Glutamatergic neuron (in vitro differentiated cells): ENCODE results near the gene ADGRB3. TPM values are rescaled to one million over a fixed set of nuclear protein-coding genes. Genes with fewer than 3 reads are reported as not detected.
"Not testable (repeated sequence)": the region's sequence is repeated elsewhere in the genome, so short reads cannot be mapped to it uniquely, and the experiment has no call there.

Experiments used
- DNase-seq: peaks from one replicate; pipeline ENCODE4 v3.0.0; 2022
- H3K27ac Mint-ChIP-seq: one replicate; pipeline ENCODE4 v1.8.0; 2020; ENCODE audit warnings: mild to moderate bottlenecking, mixed read lengths, inconsistent platforms; ENCODE audit not compliant: unreplicated experiment
- H3K27me3 Mint-ChIP-seq: one replicate; pipeline ENCODE4 v1.8.0; 2020; ENCODE audit warnings: mild to moderate bottlenecking, moderate library complexity, mixed read lengths, inconsistent platforms; ENCODE audit not compliant: unreplicated experiment
- H3K36me3 Mint-ChIP-seq: one replicate; pipeline ENCODE4 v1.8.0; 2020; ENCODE audit warnings: mild to moderate bottlenecking, mixed read lengths, inconsistent platforms; ENCODE audit not compliant: unreplicated experiment
- H3K4me1 Mint-ChIP-seq: one replicate; pipeline ENCODE4 v1.8.0; 2020; ENCODE audit warnings: mild to moderate bottlenecking, low read depth, mixed read lengths, inconsistent platforms; ENCODE audit not compliant: unreplicated experiment
- H3K4me3 Mint-ChIP-seq: one replicate; pipeline ENCODE4 v1.8.0; 2020; ENCODE audit warnings: mild to moderate bottlenecking, mixed read lengths, inconsistent platforms; ENCODE audit not compliant: unreplicated experiment
- H3K9me3 Mint-ChIP-seq: one replicate; pipeline ENCODE4 v1.8.0; 2020; ENCODE audit warnings: mild to moderate bottlenecking, moderate library complexity, mixed read lengths, inconsistent platforms; ENCODE audit not compliant: unreplicated experiment
- total RNA-seq: library from RNA; stranded (reverse); fragmentation: NEBNext Ultra II Directional; extraction: Animal tissue kit (Norgen Biotek cat#: 25700); gene quantifications from one replicate; pipeline ENCODE4 v1.2.1, GENCODE V29; 2021; ENCODE audit not compliant: unreplicated experiment
- TF ChIP-seq, protein P1 (sequence below): fragments of 200-600 bp; sonication (generic); IDR thresholded peaks from one replicate; pipeline ENCODE4 v1.5.0; 2021; ENCODE audit not compliant: partially characterized antibody, unreplicated experiment

ADGRB3 gene
- total RNA-seq, 1 donor from 2014 or later, result 7.3 TPM

- no peak overlapping the region for H3K27ac Mint-ChIP-seq
- H3K4me3 Mint-ChIP-seq, result no peak overlapping the region
- no peaks in the 10 kb centered on the region for H3K27me3 Mint-ChIP-seq
- DNase-seq, result no peak
- H3K4me1 Mint-ChIP-seq, result no peaks in the 10 kb centered on the region
- H3K9me3 Mint-ChIP-seq, result no peaks in the 10 kb centered on the region
- no peaks in the 10 kb centered on the region for H3K36me3 Mint-ChIP-seq
- TF ChIP-seq, protein P1, sequence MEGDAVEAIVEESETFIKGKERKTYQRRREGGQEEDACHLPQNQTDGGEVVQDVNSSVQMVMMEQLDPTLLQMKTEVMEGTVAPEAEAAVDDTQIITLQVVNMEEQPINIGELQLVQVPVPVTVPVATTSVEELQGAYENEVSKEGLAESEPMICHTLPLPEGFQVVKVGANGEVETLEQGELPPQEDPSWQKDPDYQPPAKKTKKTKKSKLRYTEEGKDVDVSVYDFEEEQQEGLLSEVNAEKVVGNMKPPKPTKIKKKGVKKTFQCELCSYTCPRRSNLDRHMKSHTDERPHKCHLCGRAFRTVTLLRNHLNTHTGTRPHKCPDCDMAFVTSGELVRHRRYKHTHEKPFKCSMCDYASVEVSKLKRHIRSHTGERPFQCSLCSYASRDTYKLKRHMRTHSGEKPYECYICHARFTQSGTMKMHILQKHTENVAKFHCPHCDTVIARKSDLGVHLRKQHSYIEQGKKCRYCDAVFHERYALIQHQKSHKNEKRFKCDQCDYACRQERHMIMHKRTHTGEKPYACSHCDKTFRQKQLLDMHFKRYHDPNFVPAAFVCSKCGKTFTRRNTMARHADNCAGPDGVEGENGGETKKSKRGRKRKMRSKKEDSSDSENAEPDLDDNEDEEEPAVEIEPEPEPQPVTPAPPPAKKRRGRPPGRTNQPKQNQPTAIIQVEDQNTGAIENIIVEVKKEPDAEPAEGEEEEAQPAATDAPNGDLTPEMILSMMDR, result no peak
Observed at GRCh38 chr6:68738039-68738438, 103.0 kb downstream of the ADGRB3 start.

DNA sequence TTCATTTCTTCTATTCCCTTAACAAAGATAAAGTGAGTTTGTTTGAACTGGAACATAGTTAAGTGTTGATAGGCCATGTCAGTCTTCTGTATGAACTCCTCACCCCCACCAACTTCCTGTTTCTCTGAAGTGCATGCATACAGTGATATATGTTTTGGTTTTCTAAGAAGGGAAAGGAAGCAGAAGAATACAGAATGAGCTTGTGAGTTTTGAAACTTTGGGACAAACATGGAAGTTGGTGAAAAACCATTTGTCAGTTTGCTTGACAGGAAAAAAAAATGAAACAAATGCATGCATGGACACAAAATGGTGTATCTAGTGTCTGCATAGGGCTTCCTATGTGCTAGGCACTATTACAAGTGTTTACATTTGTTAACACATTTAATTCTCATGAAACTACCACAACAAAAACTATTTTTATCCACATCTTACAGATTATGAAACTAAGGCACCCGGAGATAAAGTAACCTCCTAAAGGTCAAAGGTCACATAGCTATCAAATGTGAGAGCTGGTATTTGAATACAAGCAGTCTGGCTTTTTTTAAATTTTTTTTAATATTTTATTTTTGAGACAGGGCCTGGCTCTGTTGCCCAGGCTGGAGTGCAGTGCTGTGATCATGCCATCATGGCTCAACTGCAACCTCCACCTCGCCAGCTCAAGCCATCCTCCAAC is 105.9 kb downstream of the ADGRB3 start:
- no peak for DNase-seq
- no peak overlapping the region for H3K4me3 Mint-ChIP-seq
- H3K27me3 Mint-ChIP-seq, result no peaks in the 10 kb centered on the region
- H3K4me1 Mint-ChIP-seq, result no peaks in the 10 kb centered on the region
- H3K9me3 Mint-ChIP-seq, result no peaks in the 10 kb centered on the region
- H3K27ac Mint-ChIP-seq, result no peak overlapping the region
- H3K36me3 Mint-ChIP-seq, result no peaks in the 10 kb centered on the region
- TF ChIP-seq, protein P1, result no peak

DNA sequence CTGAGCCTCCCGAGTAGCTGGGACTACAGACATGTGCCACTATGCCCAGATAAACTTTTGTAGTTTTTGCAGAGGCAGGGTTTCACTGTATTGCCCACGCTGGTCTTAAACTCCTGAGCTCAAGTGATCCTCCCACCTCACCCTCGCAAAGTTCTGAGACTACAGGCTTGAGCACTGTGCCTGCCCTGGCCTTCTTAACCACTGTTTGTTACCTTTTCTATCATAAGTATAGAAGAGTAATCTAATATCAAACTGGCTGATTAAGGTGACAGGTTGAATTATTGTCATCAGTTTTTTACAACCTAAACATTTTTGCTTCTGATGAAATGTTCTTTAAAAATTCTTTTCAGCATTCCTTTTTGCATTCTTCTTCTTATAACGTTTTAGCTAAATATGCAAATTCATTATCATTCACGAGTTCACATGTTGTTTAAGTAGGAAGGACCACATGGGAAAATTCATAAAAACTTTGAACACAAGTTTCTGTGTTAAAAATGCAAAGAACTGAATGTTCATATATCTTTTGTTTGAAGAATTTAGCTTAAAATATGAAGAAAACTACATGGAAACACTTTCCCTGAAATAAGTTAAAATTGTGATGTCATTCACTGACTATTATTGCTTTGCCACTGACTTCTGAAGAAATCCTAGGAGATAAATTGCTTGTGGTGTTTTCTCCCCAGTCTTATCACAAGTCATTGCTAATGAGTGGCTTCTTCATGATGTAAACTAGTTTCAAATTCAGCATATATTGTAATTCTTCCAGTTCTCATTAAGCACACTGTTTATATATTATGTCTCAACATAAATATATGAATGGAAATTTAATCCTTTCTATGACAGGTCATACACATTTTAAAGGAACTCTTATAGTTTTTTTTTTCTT is 106.7 kb downstream of the ADGRB3 start:
- peaks cover 2% of the 10 kb centered on the region for H3K27me3 Mint-ChIP-seq
- peaks cover 2% of the 10 kb centered on the region for H3K4me1 Mint-ChIP-seq
- DNase-seq, result no peak
- H3K27ac Mint-ChIP-seq, result no peak overlapping the region
- H3K4me3 Mint-ChIP-seq, result no peak overlapping the region
- TF ChIP-seq, protein P1, result no peak
- H3K9me3 Mint-ChIP-seq, result no peaks in the 10 kb centered on the region
- H3K36me3 Mint-ChIP-seq, result no peaks in the 10 kb centered on the region

- TF ChIP-seq, protein P1, result no peak
- Mint-ChIP-seq H3K4me3 (no peak overlapping the region), H3K27me3 (peaks cover 4% of the 10 kb centered on the region), H3K9me3 (peaks cover 2% of the 10 kb centered on the region), H3K4me1 (peaks cover 2% of the 10 kb centered on the region), H3K36me3 (no peaks in the 10 kb centered on the region), H3K27ac (no peak overlapping the region)
- DNase-seq, result no peak
Observed at GRCh38 chr6:68743099-68743498, 108.0 kb downstream of the ADGRB3 start.

DNA sequence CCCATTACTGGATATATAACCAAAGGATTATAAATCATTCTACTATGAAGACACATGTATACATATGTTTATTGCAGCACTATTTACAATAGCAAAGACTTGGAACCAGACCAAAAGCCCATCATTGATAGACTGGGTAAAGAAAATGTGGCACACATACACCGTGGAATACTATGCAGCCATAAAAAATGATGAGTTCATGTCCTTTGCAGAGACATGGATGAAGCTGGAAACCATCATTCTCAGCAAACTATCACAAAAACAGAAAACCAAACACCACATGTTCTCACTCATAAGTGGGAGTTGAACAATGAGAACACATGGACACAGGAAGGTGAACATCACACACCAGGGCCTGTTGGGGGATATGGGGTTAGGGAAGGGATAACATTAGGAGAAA is 109.3 kb downstream of the ADGRB3 start:
- H3K4me1 Mint-ChIP-seq, H3K36me3 Mint-ChIP-seq, DNase-seq, H3K27ac Mint-ChIP-seq, H3K4me3 Mint-ChIP-seq, H3K9me3 Mint-ChIP-seq, H3K27me3 Mint-ChIP-seq: not testable (repeated sequence)
